HUES48 (cell line): Measurements from ENCODE around the gene SAMD1.

Source experiments
- H3K27ac ChIP-seq: one replicate; pipeline ENCODE4 v1.7.0; 2013; ENCODE audit warnings: low read depth, low read length, inconsistent platforms
- H3K27me3 ChIP-seq: 2 replicates; pipeline ENCODE4 v1.6.1; 2013; ENCODE audit warnings: mild to moderate bottlenecking, low read length; ENCODE audit not compliant: control insufficient read depth, insufficient read depth
- H3K36me3 ChIP-seq: 2 replicates; pipeline ENCODE4 v1.6.1; 2013; ENCODE audit warnings: low read length; ENCODE audit not compliant: control insufficient read depth, insufficient read depth
- H3K4me1 ChIP-seq: 2 replicates; pipeline ENCODE4 v1.6.1; 2013; ENCODE audit warnings: mild to moderate bottlenecking, low read length; ENCODE audit not compliant: control insufficient read depth, insufficient read depth
- H3K4me3 ChIP-seq: 2 replicates; pipeline ENCODE4 v1.5.1; 2013; ENCODE audit warnings: mild to moderate bottlenecking, low read depth, low read length
- H3K9ac ChIP-seq: 2 replicates; pipeline ENCODE4 v1.6.1; 2013; ENCODE audit warnings: mild to moderate bottlenecking, low read depth, low read length, moderate library complexity
- H3K9me3 ChIP-seq: 2 replicates; pipeline ENCODE4 v1.6.1; 2013; ENCODE audit warnings: low read length; ENCODE audit not compliant: control insufficient read depth, insufficient read depth

SAMD1 gene

DNA sequence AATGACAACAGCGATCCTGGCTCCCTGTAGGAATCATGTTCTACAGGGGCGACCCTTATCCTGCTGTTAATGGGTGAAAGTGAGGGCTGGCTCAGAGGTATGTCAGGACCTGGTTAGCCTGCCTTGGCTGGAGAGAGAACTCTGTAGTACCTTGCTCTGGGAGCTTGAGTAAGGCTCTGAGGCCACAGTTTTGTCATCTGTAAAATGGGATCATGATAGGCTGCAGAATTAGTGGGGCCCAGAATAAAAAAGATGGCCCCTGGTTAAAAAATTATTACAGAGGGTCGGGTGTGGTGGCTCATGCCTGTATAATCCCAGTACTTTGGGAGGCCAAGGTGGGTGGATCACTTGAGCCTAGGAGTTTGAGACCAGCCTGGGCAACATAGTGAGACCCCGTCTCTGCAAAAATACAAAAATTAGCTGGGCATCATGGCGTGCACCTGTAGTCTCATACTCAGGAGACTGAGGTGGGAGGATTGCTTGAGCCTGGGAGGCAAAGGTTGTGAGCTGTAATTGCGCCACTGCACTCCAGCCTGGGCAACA, 10.5 kb upstream of the SAMD1 start:
- H3K4me3 ChIP-seq, result no peak overlapping the region
- no peak overlapping the region for H3K27ac ChIP-seq
- H3K9me3 ChIP-seq, result no peaks in the 10 kb centered on the region
- H3K36me3 ChIP-seq, result peaks cover 19% of the 10 kb centered on the region
- no peak overlapping the region for H3K9ac ChIP-seq
- H3K27me3 ChIP-seq, result no peaks in the 10 kb centered on the region
- H3K4me1 ChIP-seq, result no peaks in the 10 kb centered on the region

DNA sequence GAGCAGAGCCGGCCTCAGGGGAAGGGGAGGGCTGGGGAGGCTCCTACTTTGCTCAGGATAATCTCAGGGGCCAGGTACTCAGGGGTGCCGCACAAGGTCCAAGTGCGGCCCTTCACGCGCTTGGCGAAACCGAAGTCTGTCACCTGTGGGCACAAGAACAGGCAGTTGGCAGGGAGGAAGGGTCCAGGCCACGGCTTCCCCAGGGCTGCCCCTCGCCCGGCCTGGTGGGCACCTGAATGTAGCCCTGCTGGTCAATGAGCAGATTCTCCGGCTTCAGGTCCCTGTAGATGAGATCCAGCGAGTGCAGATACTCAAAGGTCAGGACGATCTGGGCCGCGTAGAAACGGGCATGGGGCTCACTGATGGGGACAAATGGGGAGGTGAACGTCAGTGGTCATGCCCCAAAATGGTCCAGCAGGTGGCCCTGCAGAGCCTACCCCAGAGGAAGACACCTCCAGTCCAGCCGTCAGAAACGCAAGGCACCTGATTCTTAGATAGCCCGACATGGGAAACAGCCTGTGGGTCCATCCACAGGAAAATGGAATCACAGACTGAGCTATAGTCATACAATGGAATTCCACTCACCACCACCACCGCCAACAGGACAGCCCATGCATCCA, 7.1 kb upstream of the SAMD1 start:
- Histone ChIP-seq H3K27me3 (no peaks in the 10 kb centered on the region), H3K36me3 (peaks cover 17% of the 10 kb centered on the region), H3K9me3 (no peaks in the 10 kb centered on the region), H3K4me3 (no peak overlapping the region), H3K4me1 (no peaks in the 10 kb centered on the region), H3K9ac (no peak overlapping the region), H3K27ac (no peak overlapping the region)

DNA sequence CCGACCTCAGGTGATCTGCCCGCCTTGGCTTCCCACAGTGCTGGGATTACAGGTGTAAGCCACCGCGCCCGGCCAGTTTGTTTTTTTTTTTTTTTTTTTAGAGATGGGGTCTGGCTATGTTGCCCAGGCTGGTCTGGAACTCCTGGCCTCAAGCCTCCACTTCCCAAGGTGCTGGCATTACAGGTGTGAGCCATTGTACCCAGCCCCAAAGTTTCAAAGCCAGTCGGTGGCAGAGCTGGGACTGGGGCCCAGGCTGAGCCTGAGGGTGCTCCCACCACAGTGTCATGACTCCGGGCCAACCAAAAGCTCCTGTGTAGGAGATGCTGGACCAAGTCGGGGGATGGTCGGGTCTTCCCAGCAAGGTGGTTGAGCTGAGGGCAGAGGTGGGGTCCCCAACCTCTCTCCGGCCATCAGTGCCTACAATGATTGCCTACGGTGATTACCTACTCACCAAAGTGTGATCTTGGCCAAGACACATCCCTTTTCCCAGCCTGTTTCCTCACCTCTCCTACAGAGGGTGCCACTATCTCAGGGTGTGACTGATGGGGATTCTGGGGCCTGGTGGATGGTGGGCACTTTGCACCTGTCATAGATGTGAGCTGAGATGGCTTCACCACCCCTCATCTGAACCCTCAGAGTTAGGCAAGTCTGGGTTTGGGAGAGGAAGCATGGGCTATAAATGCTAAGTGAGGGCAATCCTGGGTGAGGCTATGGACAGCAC, 5.9 kb upstream of the SAMD1 start:
- H3K9ac ChIP-seq, result no peak overlapping the region
- no peaks in the 10 kb centered on the region for H3K27me3 ChIP-seq
- peaks cover 4% of the 10 kb centered on the region; the same call in 1 of the 2 replicates for H3K4me1 ChIP-seq
- peaks cover 10% of the 10 kb centered on the region for H3K36me3 ChIP-seq
- no peak overlapping the region for H3K27ac ChIP-seq
- no peaks in the 10 kb centered on the region for H3K9me3 ChIP-seq
- no peak overlapping the region for H3K4me3 ChIP-seq

DNA sequence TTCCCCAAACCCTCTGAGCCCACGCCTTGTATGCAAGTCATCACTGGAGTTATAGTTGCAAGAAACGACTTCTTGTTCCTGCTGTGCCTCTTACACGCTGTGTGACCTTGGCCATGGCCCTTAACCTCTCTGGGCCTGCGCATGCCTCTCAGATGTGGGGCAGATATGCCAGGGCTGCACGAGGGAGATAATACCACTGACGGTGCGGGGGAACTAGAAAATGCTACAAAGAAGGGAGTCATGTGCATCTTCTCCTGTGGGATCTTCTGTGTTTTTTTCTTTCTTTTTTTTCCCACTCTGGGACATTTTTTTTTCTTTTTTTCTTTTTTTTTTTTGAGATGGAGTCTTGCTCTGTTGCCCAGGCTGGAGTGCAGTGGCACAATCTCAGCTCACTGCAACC, 4.3 kb upstream of the SAMD1 start:
- Histone ChIP-seq H3K4me1 (peaks cover 4% of the 10 kb centered on the region; the same call in 1 of the 2 replicates), H3K27ac (no peak overlapping the region), H3K36me3 (no peaks in the 10 kb centered on the region), H3K9me3 (no peaks in the 10 kb centered on the region), H3K9ac (no peak overlapping the region), H3K4me3 (no peak overlapping the region), H3K27me3 (no peaks in the 10 kb centered on the region)

DNA sequence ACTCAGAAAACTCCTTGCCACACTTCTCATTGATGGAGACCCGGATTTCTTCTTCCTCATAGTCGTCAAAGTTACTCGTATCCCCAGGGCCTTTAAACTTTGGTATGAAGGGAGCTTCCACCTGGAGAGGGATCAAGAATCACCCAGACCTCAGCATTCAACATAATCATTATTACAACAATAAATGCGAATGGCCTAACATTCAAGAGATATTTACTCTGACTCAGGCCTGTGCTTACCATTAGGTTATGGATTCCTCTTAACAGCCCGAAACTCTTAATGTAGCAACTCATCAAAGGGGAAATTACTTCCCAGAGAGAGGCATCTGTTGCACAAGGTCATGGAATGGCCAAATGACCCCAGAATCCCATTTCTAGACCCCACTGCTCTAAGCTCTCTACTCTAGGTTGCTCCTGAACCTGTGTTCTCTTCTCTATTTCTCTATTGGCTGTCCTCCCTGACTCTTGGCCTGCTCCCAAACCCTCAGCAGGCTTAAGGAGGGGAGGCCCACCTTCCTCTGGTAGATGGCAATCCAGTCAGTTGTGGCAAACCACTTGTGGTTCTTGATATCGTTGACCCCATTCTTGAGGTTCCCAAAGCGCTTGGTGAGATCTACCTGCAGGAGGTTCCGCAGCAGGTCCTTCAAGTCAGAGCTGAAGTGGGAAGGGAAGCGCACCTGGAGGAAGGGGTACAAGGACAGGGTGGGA, 2.7 kb upstream of the SAMD1 start:
- no peak overlapping the region for H3K27ac ChIP-seq
- H3K4me3 ChIP-seq, result no peak overlapping the region
- peaks cover 4% of the 10 kb centered on the region; the same call in 1 of the 2 replicates for H3K4me1 ChIP-seq
- peaks cover 8% of the 10 kb centered on the region for H3K36me3 ChIP-seq
- H3K9me3 ChIP-seq, result no peaks in the 10 kb centered on the region
- H3K27me3 ChIP-seq, result peaks cover 11% of the 10 kb centered on the region
- no peak overlapping the region for H3K9ac ChIP-seq

DNA sequence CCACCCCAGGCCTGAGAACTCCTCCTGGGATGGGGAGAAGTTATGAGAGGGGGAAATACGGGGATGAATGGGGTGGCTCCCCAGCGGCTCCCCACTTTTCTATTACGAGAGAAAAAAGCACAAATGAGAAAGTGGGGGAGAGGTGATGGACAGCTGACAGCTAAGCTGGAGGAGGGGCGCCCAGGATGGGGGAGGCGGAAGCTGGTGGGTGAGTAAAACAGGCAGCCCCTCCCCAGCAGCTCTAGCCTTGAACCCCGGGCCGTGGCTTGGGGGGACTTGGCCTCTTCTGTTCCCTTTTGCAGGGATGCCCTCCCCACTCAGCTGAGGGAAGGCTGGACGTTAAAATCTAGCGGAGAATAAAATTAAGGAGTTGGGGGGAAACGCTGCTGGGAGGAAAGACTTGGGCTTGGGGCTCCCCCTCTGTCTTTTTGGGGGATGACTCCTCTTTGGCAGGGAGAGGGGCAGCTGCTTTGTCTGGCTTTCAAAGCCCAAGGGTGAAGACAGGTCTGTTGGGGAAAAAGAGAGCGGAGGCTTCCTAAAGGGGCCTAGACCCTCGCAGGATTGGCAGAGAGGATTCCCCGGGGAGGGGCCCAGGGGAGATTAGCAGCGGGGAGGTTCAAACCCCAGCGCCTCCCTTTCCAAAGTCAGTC, 1.4 kb upstream of the SAMD1 start:
- peak overlapping the region; percentile 83 for H3K4me3 ChIP-seq
- H3K4me1 ChIP-seq, result peaks cover 4% of the 10 kb centered on the region; the same call in 1 of the 2 replicates
- no peaks in the 10 kb centered on the region for H3K9me3 ChIP-seq
- H3K9ac ChIP-seq, result no peak overlapping the region
- peaks cover 11% of the 10 kb centered on the region for H3K27me3 ChIP-seq
- H3K36me3 ChIP-seq, result peaks cover 17% of the 10 kb centered on the region
- H3K27ac ChIP-seq, result peak overlapping the region; percentile 81

DNA sequence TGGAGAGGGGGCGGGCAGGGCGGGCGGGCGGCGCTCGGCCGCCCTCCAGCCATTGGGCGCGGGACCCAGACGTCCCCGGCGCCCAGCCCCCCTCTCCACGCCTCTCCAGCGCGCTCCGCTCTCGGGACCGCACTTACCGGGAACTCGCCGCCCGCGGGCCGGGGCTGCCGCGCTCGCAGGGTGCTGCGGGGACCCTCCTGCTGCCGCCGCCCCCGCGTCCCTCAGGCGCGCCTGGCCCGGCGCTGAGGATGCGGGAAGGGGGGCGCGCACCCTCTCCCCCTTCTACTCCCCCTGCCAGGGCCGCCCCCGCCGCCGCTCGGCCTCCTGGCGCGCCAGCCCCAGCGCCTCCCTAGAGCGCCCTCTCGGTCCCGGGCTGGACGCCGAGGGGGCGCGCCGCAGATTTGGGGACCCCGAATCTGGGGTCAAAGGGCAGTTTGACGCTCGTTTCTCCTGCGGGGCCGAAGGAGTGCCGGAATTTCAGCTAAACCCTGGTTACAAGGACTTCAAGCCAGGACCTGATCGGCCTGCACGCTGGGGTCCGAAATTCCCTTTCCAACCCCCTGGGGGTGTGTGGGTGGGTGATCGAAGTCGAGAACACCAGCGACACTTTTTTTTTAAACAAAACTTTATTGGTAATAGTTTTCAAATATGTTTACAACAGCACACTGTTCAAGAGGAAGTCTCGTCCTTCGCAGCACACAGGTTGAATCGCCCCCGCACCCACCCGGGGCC, 696 bp upstream of the SAMD1 start:
- peak overlapping the region; percentile 83 for H3K4me3 ChIP-seq
- peak overlapping the region; percentile 81 for H3K27ac ChIP-seq
- peaks cover 4% of the 10 kb centered on the region; the same call in 1 of the 2 replicates for H3K4me1 ChIP-seq
- peak overlapping the region; percentile 51; the same call in 1 of the 2 replicates for H3K9ac ChIP-seq
- H3K36me3 ChIP-seq, result peaks cover 17% of the 10 kb centered on the region
- H3K27me3 ChIP-seq, result peaks cover 11% of the 10 kb centered on the region
- no peaks in the 10 kb centered on the region for H3K9me3 ChIP-seq

DNA sequence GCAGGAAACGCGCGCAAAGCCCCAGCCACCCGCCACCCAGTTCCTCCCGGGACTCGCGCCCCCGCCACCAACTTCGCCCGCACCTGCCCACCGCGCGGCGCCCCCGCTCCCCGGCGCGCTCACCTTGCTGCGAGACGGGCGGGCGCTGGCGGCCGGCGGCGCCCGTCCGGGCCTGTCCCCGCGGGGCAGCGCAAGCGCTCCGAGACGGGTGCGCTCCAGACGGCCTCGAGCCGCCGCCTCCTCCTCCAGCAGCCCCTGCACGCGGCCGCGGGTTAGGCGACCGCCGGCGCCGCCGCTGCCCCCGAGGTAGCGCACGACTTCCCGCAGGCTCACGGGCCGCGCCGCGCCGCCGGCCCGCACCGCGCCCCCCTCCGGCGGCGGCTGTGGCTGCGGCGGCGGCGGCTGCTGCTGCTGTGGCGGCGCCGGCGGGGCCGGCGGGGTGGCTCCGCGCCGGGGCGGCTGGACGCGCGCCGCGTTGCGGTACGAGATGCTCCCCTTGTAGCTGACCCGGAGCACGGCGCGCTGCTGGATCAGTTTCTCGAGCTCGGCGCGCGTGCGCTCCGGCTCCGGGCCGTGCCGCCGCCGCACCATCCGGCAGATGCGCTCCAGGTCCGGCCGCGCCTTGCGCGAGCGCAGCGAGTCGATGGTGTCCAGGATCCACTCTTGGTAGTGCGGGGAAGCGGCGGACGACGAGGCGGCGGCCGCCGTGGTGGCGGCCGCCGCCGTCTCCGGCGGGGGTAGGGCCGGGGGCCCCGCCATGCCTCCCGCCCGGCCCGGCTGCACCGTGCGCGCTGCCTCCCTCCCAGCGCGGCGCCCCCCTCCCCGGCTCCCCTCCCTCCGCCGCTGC, 666 bp downstream of the SAMD1 start:
- Histone ChIP-seq H3K9ac (no peak overlapping the region), H3K27ac (peak overlapping the region; percentile 68), H3K36me3 (peaks cover 17% of the 10 kb centered on the region)

DNA sequence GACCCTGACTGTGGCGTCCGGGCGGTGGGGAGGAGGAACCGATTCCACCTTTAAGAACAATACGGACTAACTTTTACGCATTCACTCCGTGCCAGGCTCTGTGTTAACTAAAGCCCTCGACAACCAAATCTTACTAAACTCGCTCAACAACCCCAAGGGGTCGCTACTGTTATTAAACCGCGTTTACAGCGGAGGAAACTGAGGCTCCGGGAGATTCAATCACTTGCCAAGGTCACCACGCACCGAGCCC, 1.2 kb downstream of the SAMD1 start:
- Histone ChIP-seq H3K27me3 (peaks cover 11% of the 10 kb centered on the region), H3K4me1 (peaks cover 4% of the 10 kb centered on the region; the same call in 1 of the 2 replicates), H3K9ac (no peak overlapping the region), H3K27ac (no peak overlapping the region), H3K9me3 (no peaks in the 10 kb centered on the region), H3K36me3 (peaks cover 17% of the 10 kb centered on the region), H3K4me3 (peak overlapping the region; percentile 69)

More for the DNA sequence above, 666 bp downstream of the SAMD1 start:
- H3K9me3 ChIP-seq, result no peaks in the 10 kb centered on the region
- peak overlapping the region; percentile 69 for H3K4me3 ChIP-seq
- H3K4me1 ChIP-seq, result peaks cover 4% of the 10 kb centered on the region; the same call in 1 of the 2 replicates
- peaks cover 11% of the 10 kb centered on the region for H3K27me3 ChIP-seq
